Activated T-cell treated with anti-CD3 and anti-CD28 coated beads, Interleukin-2, amount 50 U/mL, for 1 hour (primary cell): ENCODE measurements around the gene BAZ1A.

Experiments
- DNase-seq: peaks from one replicate; pipeline ENCODE4 v3.0.0-alpha.2; 2020

The BAZ1A gene

GRCh38 chr14:34875031-34875922 lies at the start of gene BAZ1A:
Gene BAZ1A (minus strand): TSS chr14:34875360. CDS start chr14:34874604, 756 bp downstream.
- peak; percentile 62 for DNase-seq

DNA sequence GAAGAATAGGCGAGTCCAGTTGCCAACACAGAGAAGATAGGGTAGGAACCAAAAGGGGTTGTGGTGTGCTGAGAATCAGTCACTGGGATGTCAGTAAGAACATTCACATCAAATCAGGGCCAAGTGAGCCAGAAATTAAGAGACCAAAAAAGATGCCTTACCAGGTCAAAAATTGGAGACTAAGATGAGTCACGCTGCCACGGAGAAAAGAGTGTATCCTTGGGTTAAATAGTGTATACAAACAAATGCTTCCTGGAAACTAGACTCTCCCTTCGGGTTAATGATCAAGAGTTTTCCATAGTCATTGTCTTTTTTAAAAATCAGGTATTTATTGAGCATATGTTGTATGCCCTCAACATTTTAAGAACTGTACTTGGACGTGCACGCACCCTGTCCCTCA lies 45.2 kb upstream of the BAZ1A start:
- DNase-seq = no peak

- no peak for DNase-seq
Observed at GRCh38 chr14:34913619-34914018, 38.5 kb upstream of the BAZ1A start.

GRCh38 chr14:34912966-34913365 lies 37.8 kb upstream of the BAZ1A start:
- DNase-seq = no peak

GRCh38 chr14:34912182-34912581 lies 37.0 kb upstream of the BAZ1A start:
- DNase-seq = no peak

DNA sequence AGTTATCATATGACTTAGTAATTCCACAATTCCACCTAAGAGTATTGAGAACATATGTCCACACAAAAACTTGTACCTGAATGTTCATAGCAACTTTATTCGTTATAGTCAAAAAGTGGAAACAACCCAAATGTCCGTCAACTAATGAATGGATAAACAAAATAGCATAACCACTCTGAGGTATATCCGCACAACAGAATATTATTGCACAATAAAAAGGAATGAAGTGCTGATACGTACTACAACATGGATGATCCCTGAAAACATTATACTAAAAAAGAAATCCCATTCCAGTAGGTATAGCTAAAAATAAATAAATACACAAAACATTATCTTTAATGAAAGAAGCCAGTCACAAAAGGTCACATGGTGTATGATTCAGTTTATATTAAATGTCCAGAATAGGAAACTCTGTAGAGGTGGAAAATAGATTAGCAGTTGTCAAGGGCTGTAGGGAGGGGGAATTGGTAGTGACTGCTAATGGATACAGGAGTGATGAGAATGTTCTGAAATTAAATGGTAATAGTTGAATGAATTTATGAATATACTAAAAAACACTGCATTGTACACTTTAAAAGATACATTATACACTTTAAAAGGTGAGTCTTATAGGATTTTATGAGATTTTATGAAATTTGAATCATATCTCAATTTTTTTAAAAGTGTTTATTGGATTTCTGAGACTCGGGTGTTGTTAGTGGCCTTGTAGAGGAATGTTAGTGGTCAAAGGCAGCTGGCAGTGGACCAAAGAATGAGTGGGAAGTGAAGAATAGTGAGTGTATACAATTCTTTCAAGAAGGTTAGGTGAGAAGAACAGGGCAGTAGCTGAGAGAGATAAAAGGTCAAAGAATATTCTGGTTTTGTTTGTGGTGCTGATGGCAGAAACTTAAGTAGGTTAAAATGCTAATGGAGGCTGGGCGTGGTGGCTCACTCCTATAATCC lies 36.3 kb upstream of the BAZ1A start:
- DNase-seq = no peak

DNA sequence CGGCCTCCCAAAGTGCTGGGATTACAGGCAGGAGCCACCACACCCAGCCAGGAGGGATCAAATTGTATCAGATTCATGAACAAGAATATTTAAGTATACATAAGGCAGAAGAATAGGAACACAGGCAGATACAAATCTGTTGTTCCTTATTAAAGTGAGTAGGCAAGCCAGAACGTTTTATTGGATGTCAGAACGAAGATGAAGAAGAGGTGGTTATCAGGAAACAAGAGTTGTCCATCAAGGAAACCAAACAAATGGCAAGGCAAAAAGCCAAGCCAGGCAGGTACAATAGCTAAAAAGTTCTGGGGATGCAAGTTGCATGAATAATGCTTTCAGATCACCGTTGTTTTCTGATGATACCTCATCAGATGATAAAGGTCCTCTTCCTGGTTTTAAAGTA lies 31.1 kb upstream of the BAZ1A start:
- DNase-seq = no peak

GRCh38 chr14:34895277-34895676 lies 20.1 kb upstream of the BAZ1A start:
- no peak for DNase-seq

DNA sequence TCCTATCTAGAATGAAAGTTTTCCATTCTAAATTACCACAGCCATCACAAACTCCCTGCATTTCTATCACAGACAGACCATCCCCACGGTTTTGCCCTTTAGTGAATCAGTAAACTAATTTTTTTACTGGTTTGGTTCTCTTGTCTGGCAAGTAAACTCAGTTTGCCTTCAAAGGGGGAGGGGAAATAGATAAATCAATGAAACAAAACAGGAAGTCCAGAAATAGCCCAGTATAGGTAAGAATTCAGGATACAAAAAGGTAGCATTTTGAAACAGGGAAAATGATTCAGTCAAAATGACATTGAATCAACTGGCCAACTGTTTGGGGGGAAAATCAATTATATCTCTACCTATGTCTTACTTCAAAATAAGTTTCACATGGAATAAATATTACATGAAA lies 15.8 kb upstream of the BAZ1A start:
- DNase-seq = no peak

- no peak for DNase-seq
Observed at GRCh38 chr14:34888186-34888585, 13.0 kb upstream of the BAZ1A start.

GRCh38 chr14:34883954-34884353 lies 8.8 kb upstream of the BAZ1A start:
- DNase-seq = no peak

GRCh38 chr14:34874386-34875030 lies 652 bp downstream of the BAZ1A start:
- peak; percentile 71 for DNase-seq

GRCh38 chr14:34873589-34874385 lies 1.4 kb downstream of the BAZ1A start:
- DNase-seq = peak; percentile 81

- DNase-seq = no peak
Observed at GRCh38 chr14:34872822-34873588, 2.2 kb downstream of the BAZ1A start.

DNA sequence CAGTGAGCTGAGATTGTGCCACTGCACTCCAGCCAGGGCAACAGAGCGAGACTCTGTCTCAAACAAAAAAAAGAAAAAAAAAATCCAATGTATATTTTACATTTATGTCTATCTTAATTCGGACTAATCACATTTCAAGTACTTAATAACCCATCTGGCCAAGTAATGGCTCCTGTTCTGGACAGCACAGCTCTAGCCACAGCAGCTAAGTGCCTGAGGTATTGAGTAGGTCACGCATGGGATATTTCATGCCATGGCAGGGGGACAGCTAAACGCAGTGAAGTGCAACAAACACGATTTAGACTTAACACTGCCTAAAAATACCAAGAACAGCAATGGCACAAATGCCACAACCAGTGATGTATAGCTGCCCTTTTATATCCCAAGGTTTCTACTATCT lies 8.0 kb downstream of the BAZ1A start:
- DNase-seq = no peak

- DNase-seq = no peak
Observed at GRCh38 chr14:34865889-34866574, 9.1 kb downstream of the BAZ1A start.

GRCh38 chr14:34863844-34864243 lies 11.3 kb downstream of the BAZ1A start:
- no peak for DNase-seq

GRCh38 chr14:34858765-34859164 lies 16.4 kb downstream of the BAZ1A start:
- DNase-seq = no peak

DNA sequence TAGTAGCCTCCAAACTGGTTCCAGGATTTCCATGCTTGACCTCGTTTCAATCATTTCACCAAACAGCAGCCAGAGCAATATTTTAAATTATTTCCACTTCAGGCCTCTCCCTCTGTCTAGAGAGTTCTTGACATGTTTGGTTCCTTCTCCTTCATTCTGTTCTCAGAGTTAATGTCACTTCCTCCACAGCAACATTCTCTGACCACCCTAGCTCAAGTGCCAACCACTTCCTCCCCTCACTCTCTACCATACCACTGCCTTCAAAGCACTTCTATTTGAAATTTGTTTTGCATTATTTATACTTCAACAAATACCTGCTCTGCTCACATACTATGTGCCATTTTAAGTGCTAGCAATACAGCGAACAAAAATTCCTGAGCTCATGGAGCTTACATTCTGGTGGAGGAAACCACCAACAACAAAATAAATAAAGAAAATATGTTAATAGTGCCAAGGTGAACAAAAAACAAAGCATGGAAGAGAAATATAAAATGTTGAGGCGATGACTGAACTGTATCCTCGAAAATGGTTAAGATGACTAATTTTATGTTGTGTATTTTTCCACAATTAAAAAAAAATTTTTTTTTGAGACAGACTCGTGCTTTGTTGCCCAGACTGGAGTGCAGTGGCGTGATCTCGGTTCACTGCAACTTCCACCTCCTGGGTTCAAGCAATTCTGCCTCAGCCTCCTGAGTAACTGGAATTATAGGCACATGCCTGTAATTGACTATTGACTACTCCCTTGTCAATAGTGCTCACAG lies 17.3 kb downstream of the BAZ1A start:
- DNase-seq = no peak

GRCh38 chr14:34853041-34853440 lies 22.1 kb downstream of the BAZ1A start:
- DNase-seq = no peak
